HG03103 (cell line): ENCODE results near the gene DIPK1B.

ENCODE experiments used
- ATAC-seq: cut with Tn5 transposase; IDR thresholded peaks from one replicate; pipeline ENCODE4 v1.9.1; 2021; ENCODE audit warnings: low read depth; ENCODE audit not compliant: unreplicated experiment

DIPK1B gene

GRCh38 chr9:136711751-136712689 lies at the start of gene DIPK1B:
TSS of gene DIPK1B (plus strand) at chr9:136712572. CDS start at chr9:136712666, 94 bp downstream.
- ATAC-seq = no peak

DNA sequence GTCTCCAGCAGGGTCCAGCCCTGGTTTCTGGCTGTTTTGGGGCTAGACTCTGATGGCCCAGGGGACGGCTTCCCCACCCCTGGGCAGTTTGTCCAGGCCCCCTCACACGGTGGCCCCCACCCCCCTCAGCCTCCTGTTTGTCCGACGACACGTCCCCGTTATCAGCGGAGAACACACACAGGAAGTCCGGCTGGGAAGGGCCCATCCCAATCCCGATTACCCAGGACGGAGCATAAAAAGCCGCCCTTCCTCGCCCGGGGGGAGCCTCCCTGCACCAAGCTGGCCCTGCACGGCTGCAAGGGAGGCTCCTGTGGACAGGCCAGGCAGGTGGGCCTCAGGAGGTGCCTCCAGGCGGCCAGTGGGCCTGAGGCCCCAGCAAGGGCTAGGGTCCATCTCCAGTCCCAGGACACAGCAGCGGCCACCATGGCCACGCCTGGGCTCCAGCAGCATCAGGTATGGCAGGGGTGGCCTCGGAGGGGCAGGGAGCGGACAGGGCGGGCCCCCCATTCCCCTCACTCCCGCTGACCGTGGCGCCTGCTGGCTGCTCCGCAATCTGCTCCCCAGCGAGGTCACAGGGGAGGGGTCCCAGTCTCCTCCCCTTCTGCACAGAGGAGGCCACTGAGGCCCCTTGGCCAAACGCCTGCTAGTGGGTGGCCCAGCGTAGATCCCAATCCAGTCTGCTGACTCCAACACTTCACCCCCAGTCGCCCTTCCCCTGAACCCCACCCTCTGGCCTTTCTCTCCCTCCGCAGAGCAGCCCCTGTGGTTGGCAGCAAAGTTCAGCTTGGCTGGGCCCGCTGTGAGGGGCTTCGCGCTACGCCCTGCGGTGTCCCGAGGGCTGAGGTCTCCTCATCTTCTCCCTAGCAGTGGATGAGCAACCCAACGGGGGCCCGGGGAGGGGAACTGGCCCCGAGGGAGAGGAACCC lies 49.5 kb upstream of the DIPK1B start, which contains the start of gene EGFL7:
TSS of gene EGFL7 (plus strand) at position 261 of the 926 bp plus-strand sequence. CDS start 5,367 bp downstream, outside the sequence.
- no peak for ATAC-seq

- ATAC-seq = no peak
Measured at GRCh38 chr9:136664000-136664915, 48.1 kb upstream of the DIPK1B start.

DNA sequence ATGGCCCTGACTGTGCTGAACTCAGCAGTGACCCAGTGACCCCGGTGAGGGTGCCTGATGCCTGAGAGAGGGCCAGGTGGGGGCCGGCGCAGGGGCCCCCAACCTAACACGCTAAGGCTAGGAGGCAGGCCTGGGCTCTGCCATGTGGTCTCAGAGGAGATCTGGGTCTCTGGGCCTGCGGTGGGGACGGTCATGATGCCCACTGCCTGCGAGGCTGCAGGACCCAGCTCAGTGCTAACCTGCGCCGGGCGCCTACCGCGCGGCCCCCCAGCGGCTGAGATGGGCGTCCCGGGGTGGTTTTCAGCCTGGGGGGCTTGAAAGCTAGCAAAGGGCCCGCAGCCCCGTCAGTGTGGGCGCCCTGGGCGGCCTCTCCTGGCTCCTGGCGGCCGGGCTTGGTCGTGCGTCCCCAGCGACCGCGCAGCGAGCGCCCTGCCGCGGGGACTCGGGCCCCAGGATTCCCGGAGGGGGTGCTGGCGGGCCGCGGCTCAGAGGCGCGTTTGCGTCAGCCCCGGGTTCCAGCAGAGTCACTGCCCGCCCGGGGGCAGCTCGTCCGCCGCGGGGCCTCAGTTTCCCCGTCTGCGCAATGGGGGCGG lies 47.2 kb upstream of the DIPK1B start:
- ATAC-seq = no peak

GRCh38 chr9:136665704-136666371 lies 46.5 kb upstream of the DIPK1B start:
- ATAC-seq = no peak

DNA sequence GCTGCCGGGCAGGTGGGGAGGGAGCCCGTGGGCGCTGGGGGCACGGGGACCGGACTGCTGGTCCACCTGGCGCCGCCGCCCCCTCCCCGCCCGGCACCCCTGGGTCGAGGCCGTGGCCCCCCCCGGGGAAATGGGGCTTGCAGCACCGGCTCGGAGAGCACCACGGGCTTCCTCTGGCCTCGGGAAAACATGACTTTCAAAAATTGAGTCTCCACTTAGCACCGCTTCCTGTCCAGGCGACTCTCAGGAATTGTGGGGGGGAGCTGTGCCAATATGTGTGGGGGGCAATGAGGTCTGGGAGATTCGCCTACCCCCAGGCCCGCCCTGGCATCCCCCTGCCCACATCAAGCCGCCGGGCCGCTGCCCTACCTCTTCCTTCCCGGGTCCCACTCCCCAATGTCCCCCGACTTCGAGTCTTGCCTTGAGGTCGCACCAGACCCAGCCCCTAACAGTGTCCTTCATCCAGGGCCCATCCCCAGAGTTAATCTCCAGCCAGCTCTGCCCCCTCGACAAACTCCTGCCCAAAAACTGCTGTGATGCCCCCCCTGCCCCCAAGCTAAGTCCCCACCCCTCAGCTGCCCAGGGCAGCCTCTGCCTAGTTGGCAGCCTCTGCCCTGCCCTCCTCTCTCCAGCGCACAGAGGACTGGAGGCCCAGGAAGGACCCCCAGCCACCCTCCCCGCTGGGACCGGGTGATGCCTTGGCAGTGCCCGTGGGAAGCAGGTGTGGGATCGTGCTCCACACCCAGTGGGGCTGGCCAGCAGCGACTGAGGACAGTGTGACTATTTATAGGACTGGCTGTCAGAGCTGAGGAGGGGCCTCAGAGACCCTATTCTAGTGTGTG lies 45.8 kb upstream of the DIPK1B start:
- ATAC-seq = no peak

DNA sequence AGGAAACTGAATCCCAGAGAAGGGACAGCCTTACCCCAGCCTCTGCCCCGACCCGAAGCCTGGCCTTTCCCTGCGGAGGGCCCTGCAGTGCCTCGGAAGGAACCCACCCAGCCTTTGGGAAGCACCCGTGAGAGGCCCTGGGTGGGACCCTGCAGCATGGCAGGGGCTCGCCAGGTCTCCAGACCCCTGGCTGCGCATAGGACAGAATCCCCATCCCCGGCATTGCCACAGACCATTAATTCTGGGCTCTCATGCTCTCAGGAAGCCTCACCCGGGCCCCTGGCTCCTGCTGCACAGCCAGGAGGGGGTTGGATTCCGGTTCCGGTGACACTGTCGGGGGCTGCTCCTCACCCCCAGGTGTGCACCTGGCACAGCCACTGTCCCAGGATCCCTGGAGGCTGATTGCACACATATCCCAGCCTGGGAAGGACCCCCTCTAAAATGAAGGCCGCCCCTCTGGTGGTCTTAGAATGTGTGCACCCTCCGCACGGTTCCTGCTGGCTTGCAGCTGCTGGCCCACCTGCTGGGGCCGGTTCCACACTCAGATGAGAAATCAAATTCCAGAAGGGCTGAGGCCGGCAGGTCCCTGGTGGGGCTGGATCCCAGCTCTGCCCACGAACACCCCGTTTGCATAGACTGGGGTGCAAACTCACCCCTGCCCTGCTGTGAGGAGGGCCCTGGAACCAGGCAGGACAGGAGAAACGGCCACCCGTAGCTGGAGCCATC lies 45.0 kb upstream of the DIPK1B start:
- no peak for ATAC-seq

GRCh38 chr9:136667940-136668760 lies 44.2 kb upstream of the DIPK1B start:
- ATAC-seq = no peak

DNA sequence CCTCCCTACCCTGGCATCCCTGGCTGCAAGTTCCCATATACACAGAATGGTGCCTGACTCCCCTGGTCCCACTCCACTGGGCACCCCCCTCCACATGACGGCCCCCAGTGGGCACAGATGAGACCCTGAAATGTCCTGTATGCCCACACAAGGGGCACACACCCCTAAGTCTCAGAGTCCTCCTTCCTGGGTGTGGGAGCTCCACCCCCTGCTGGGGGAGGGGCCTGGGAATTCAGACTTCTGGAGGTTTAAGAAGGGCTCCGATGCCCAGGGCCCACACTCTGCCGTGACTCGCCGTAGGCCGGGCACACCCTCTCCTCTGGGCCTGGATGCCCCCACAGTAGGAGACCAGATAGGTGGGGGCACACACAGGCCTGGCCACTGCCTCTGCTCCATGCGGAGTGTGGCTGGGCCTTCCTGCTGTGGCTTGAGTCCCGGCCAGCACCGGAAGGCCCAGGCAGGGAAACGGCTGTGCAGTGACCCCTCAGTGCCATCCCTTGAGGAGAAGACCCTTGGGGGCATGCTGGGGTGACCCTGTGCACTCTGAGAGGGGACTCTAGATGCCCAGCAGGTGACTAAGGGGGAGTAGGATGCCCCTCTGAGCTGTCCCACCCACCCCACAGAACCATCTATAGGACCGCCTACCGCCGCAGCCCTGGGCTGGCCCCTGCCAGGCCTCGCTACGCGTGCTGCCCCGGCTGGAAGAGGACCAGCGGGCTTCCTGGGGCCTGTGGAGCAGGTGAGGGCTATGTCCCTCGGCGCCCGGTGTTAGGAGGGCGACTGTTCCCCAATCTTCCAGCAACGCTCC lies 43.2 kb upstream of the DIPK1B start:
- ATAC-seq = no peak

GRCh38 chr9:136669791-136670464 lies 42.4 kb upstream of the DIPK1B start:
- ATAC-seq = no peak

DNA sequence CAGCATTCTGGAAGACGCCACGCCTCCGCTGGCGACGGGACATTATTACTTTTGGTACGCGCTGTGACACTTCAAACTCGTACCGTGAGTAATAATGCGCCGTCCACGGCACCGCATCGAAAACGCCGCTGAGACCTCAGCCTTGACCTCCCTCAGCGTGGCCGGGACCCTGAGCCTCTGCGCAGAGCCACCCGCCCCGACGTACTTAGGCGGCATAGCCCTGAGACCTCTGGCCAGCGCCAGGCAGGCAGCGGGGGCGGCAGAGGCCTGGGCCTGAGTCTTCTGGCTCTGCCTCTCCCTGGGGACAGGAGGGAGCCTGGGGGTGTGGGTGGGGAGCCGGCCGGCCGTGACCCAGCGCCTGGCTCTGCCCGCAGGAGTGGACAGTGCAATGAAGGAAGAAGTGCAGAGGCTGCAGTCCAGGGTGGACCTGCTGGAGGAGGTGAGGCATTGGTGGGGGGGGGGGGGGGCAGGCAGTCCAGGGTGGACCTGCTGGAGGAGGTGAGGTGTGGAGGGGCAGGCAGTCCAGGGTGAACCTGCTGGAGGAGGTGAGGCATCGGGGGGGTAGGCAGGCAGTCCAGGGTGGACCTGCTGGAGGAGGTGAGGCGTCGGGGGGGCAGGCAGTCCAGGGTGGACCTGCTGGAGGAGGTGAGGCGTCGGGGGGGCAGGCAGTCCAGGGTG lies 41.7 kb upstream of the DIPK1B start:
- no peak for ATAC-seq

GRCh38 chr9:136671254-136671614 lies 41.1 kb upstream of the DIPK1B start:
- no peak for ATAC-seq

DNA sequence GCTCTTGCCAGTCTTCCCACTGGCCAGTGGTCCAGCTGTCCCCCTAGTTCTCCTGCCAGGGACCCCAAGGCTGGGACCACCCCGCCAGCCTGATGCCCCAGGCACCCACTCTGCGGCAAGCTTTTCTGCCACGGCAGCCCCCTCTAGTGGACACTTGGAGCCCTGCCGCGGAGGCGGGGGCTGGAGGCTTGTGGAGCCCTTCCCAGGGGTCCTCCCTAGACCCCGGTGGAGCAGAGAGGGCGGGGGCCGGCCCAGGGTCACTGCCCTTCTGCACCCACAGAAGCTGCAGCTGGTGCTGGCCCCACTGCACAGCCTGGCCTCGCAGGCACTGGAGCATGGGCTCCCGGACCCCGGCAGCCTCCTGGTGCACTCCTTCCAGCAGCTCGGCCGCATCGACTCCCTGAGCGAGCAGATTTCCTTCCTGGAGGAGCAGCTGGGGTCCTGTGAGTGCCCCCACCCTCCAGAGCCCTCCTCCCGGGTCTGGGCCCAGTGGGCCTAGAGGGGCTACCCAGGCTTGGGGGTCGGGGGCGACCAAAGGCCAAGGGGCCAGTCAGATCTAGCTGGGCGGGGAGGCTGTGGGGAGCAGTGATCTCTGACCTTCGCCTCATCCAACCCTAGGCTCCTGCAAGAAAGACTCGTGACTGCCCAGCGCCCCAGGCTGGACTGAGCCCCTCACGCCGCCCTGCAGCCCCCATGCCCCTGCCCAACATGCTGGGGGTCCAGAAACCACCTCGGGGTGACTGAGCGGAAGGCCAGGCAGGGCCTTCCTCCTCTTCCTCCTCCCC lies 40.5 kb upstream of the DIPK1B start:
- no peak for ATAC-seq

GRCh38 chr9:136672431-136673087 lies 39.8 kb upstream of the DIPK1B start:
- no peak for ATAC-seq
